GM19395 (cell line): ENCODE data around the gene WDR26.
A peak's percentile ranks its signal among the peaks of the same experiment; 100 is the strongest.

Experiments used
- ATAC-seq: cut with Tn5 transposase; IDR thresholded peaks from one replicate; pipeline ENCODE4 v1.9.1; 2021; ENCODE audit warnings: mild to moderate bottlenecking, moderate library complexity; ENCODE audit not compliant: unreplicated experiment

Gene WDR26

GRCh38 chr1:224393294-224393693, 41.3 kb downstream of the WDR26 start:
- ATAC-seq, result no peak

GRCh38 chr1:224392411-224393249, 42.0 kb downstream of the WDR26 start:
- no peak for ATAC-seq

- no peak for ATAC-seq
Observed at GRCh38 chr1:224390517-224390916, 44.1 kb downstream of the WDR26 start.

- ATAC-seq, result no peak
Observed at GRCh38 chr1:224387943-224388342, 46.7 kb downstream of the WDR26 start.

DNA sequence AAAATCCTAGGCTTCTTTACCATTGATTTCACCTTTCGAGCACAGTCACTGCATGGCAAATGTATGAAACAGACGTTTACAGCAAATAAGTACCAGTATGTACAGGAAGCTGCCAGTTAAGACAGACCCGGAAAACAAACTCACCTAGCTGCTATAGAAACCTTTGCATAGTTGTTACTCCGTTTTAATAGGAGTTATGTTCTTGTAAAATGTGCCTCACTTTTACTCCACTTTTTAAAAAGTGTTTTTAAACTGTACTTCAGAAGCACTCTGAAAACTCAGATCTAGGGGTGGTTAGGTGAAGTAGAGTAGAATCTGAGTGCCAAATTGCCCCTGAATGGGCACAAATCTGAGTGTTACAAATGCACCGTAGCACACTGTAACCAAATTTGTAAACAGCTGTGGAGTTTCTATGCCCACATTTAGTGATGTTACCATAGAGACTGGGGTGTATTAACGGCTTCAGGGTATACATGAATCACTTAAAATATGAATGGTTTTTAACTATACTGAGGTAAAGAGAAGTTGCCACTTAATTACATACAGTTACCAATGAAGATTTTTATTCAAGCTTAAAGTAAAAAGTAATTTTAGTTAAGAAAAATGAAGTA, 47.2 kb downstream of the WDR26 start:
- no peak for ATAC-seq

GRCh38 chr1:224383218-224383617, 51.4 kb downstream of the WDR26 start:
- no peak for ATAC-seq

DNA sequence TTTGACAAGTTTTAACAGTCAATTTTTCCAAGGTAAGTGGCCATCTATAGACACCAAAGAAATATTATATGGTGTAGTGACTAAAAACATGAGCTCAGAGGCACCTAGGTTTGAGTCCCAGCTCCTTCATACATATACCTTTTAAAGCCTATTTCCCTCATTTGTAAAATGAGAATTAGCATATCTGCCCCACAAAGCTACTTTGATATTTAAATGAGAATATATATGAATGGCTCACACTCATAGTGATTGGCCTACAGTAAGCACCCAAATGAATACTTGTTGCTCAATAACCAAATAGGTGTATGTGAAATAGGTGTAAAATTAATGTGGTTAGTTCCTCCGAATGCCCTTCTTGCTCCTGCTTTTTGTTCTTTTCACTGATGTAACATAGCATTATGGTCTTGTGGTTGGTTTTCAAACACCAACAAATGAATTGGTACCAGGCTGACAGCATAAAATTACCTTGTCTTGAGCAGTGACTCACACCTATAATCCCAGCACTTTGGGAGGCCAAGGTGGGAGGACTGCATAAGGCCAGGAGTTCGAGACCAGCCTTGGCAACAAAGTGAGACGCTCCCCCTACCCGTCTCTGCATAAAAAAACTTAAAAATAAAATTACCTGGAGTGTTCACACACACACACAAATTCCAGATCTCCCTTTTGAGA, 52.6 kb downstream of the WDR26 start:
- no peak for ATAC-seq

- ATAC-seq, result peak; percentile 73
Observed at GRCh38 chr1:224380003-224380402, 54.6 kb downstream of the WDR26 start.

GRCh38 chr1:224378855-224379631, 55.6 kb downstream of the WDR26 start:
- peak; percentile 59 for ATAC-seq

DNA sequence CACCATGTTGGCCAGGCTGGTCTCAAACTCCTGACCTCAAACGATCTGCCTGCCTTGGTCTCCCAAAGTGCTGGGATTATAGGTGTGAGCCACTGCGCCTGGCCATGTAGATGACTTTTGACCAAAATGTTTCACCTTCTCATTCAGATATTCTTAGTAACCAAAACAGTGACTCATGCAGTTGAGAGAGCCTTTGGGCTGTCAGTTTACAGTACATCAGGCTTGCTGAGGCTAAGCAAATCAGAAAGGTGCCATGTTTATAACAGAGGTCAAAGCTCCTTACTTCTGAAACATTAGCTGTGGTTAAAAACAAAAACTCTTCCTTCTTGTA, 57.0 kb downstream of the WDR26 start:
- ATAC-seq, result peak; percentile 60

DNA sequence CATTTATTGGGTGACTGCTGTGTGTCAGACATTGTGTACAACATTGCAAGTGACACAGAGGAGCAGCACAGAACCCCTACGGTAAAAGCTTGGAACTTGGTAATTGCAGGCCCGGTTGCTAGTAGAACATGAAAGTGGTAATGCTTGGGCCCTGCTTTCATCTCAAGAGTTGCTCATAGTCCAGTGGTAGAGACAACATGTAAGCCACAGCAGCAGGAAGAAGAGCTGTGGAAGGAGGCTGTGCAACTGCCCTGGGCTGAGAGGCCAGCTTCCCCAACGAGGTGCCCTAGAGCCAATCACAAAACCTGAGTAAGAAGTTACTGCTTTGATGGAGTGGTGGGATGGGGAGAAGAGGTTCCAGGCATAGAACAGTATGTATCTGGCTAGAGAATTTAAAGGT, 59.5 kb downstream of the WDR26 start:
- ATAC-seq, result no peak

GRCh38 chr1:224373008-224373590, 61.5 kb downstream of the WDR26 start:
- no peak for ATAC-seq

GRCh38 chr1:224368409-224368808, 66.2 kb downstream of the WDR26 start:
- peak; percentile 91 for ATAC-seq

DNA sequence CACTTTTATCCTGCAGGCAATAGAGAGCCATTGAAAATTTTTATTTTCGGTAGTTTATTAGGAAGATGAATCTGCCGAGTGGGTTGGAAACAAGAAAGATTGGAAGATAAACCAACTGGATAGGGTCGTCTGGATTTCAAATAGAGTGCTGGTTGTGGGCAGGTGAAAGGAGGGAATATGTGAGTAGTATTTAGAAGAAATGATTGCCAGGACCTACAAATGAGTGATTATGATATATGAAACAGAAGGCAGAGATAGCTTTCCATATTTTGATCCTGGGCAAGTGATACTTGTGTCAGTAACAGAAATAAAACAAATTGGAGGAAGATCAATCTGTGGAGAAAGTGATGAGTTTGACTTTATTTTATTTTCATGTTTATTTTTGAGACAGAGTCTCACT, 75.4 kb downstream of the WDR26 start:
- ATAC-seq, result no peak

DNA sequence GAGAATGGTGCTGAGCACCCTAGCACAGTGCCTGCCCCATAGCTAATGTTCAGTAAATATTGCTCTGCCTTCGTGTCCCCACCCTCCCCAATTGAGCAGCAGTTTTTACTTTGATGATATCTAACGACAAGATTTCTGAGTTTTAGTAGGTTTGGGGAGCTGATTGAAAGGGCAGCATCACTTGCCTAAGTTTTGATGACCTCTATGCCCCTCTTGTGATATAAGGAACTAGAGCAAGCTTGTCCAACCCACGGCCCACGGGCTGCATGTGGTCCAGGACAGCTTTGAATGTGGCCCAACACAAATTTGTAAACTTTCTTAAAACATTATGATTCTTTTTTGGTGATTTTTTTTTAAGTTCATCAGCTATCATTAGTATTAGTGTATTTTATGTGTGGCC, 76.4 kb downstream of the WDR26 start:
- no peak for ATAC-seq

DNA sequence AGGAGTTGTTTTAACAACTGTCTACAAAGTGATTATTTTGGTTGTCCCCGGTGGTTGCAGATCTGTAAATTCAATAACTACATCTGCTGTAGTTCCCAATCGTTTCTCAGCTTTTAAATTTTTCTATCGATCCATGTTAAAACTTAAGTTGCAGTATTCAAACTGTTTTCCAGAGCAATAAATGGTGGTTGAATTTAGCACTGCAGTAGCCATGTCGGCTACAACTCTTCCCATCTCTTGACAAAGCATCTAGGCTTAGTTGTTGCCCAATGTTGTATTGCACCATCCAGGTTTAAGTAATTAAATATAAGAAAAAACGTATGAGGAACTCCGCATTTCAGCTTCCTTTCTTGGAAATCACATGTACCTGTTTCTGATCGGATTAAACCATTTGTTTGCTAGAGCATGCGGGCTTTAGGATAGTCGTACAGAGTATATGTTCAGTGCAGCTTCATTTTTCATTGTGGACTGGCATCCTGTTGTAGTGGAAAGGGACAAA, 76.9 kb downstream of the WDR26 start:
- ATAC-seq, result no peak

- peak; percentile 99 for ATAC-seq
Observed at GRCh38 chr1:224356685-224357625, 77.6 kb downstream of the WDR26 start, which contains the start of gene CNIH4. TSS of gene CNIH4 (plus strand) at chr1:224356879. CDS start at chr1:224356925, 46 bp downstream.

GRCh38 chr1:224353975-224354925, 80.3 kb downstream of the WDR26 start:
- ATAC-seq, result no peak
